GM23338 (cell line): Measurements from ENCODE around the gene MAP3K8. TPM values are rescaled to one million over a fixed set of nuclear protein-coding genes. Genes with fewer than 3 reads are reported as not detected.

ENCODE experiments used
- ATAC-seq: fragments of 200-7000 bp; cut with Tn5 transposase; 3 replicates; pipeline ENCODE4 v1.9.1; 2020
- DNase-seq: peaks from one replicate; pipeline ENCODE4 v3.0.0-alpha.2; 2015; ENCODE audit warnings: low spot score
- H2AFZ ChIP-seq: fragments of 200-600 bp; sonication (generic); 2 replicates; pipeline ENCODE4 v1.8.0; 2016; ENCODE audit warnings: antibody characterized with exemption, mild to moderate bottlenecking, moderate library complexity
- H3F3A ChIP-seq: fragments of 200-600 bp; sonication (generic); replicated peaks from 2 replicates; pipeline ENCODE4 v1.8.0; 2017; ENCODE audit warnings: antibody characterized with exemption, mixed run types, low read depth
- H3K27ac ChIP-seq: fragments of 200-600 bp; sonication (generic); 2 replicates; pipeline ENCODE4 v1.6.1; 2016; ENCODE audit warnings: low read depth
- H3K27me3 ChIP-seq: fragments of 200-600 bp; sonication (generic); 2 replicates; pipeline ENCODE4 v1.8.0; 2016; ENCODE audit warnings: mild to moderate bottlenecking, mixed run types, moderate library complexity; ENCODE audit not compliant: insufficient read depth
- H3K36me3 ChIP-seq: fragments of 200-600 bp; sonication (generic); 2 replicates; pipeline ENCODE4 v1.8.0; 2016; ENCODE audit warnings: mild to moderate bottlenecking; ENCODE audit not compliant: insufficient read depth
- H3K4me1 ChIP-seq: fragments of 200-600 bp; sonication (generic); 2 replicates; pipeline ENCODE4 v1.8.0; 2016; ENCODE audit warnings: mild to moderate bottlenecking, moderate library complexity; ENCODE audit not compliant: insufficient read depth
- H3K4me2 ChIP-seq: fragments of 200-600 bp; sonication (generic); 2 replicates; pipeline ENCODE4 v1.7.1; 2017; ENCODE audit warnings: mixed run types
- H3K4me3 ChIP-seq: fragments of 200-600 bp; sonication (generic); 2 replicates; pipeline ENCODE4 v1.6.1; 2016; ENCODE audit warnings: mixed run types
- H3K79me2 ChIP-seq: fragments of 200-600 bp; sonication (generic); replicated peaks from 2 replicates; pipeline ENCODE4 v1.8.0; 2017; ENCODE audit warnings: mild to moderate bottlenecking; ENCODE audit not compliant: insufficient read depth
- H3K9me2 ChIP-seq: fragments of 200-600 bp; sonication (generic); 2 replicates; pipeline ENCODE4 v1.8.0; 2017; ENCODE audit not compliant: insufficient read depth
- H4K20me1 ChIP-seq: fragments of 200-600 bp; sonication (generic); replicated peaks from 2 replicates; pipeline ENCODE4 v1.8.0; 2017; ENCODE audit warnings: mild to moderate bottlenecking; ENCODE audit not compliant: insufficient read depth
- H3K27ac Mint-ChIP-seq: 2 replicates; pipeline ENCODE4 v1.8.0; 2020; ENCODE audit warnings: inconsistent platforms, mild to moderate bottlenecking, moderate library complexity, mixed read lengths
- H3K27me3 Mint-ChIP-seq: 3 replicates; pipeline ENCODE4 v1.8.0; 2022; ENCODE audit warnings: low read depth, mild to moderate bottlenecking, moderate library complexity, mixed read lengths, inconsistent platforms; ENCODE audit not compliant: insufficient read depth, poor library complexity
- H3K36me3 Mint-ChIP-seq: 3 replicates; pipeline ENCODE4 v1.8.0; 2021; ENCODE audit warnings: low read depth, mild to moderate bottlenecking, inconsistent platforms, moderate library complexity, mixed read lengths
- H3K4me1 Mint-ChIP-seq: 3 replicates; pipeline ENCODE4 v1.8.0; 2020; ENCODE audit warnings: mild to moderate bottlenecking, inconsistent platforms, mixed read lengths
- H3K4me3 Mint-ChIP-seq: 3 replicates; pipeline ENCODE4 v1.8.0; 2021; ENCODE audit warnings: moderate library complexity, mild to moderate bottlenecking, inconsistent platforms, mixed read lengths
- H3K9me3 Mint-ChIP-seq: 3 replicates; pipeline ENCODE4 v1.8.0; 2020; ENCODE audit warnings: moderate library complexity, mild to moderate bottlenecking, inconsistent platforms, mixed read lengths
- CREB1 ChIP-seq: fragments of 250-450 bp; sonication (Bioruptor Pico); IDR thresholded peaks from 2 replicates; pipeline ENCODE4 v1.5.0; 2020; ENCODE audit warnings: low read depth, mild to moderate bottlenecking, moderate library complexity
- CTCF ChIP-seq, 2 experiments: fragments of 200-600 bp in 1 of 2; sonication (generic) in 1 of 2; conservative IDR thresholded peaks; 2 replicates each; pipeline versions ENCODE4 v1.5.1 to v1.6.1; 2016 to 2017; ENCODE audit warnings: antibody characterized with exemption in 2 of 2, low read depth in 2 of 2, mild to moderate bottlenecking in 2 of 2, moderate library complexity in 1 of 2
- EZH2 ChIP-seq: fragments of 200-600 bp; sonication (generic); IDR thresholded peaks from one replicate; pipeline ENCODE4 v1.8.0; 2017; ENCODE audit warnings: antibody characterized with exemption, mild to moderate bottlenecking, low read depth; ENCODE audit not compliant: unreplicated experiment
- EZH2phosphoT487 ChIP-seq: fragments of 200-600 bp; sonication (generic); IDR thresholded peaks from one replicate; pipeline ENCODE4 v1.8.1; 2018; ENCODE audit warnings: antibody characterized with exemption; ENCODE audit not compliant: unreplicated experiment
- JUNB ChIP-seq: IDR thresholded peaks from one replicate; pipeline ENCODE4 v1.6.1; 2016; ENCODE audit warnings: antibody characterized with exemption; ENCODE audit not compliant: unreplicated experiment
- NANOG ChIP-seq: IDR thresholded peaks from 2 replicates; pipeline ENCODE4 v1.6.1; 2016; ENCODE audit warnings: antibody characterized with exemption, borderline replicate concordance
- POLR2AphosphoS5 ChIP-seq: IDR thresholded peaks from 2 replicates; pipeline ENCODE4 v1.6.1; 2016; ENCODE audit warnings: antibody characterized with exemption, low read depth
- STAT1 ChIP-seq: IDR thresholded peaks from one replicate; pipeline ENCODE4 v1.6.1; 2016; ENCODE audit warnings: antibody characterized with exemption; ENCODE audit not compliant: unreplicated experiment
- ZNF114 ChIP-seq: fragments of 250-450 bp; sonication (Bioruptor Pico); IDR thresholded peaks from 2 replicates; pipeline ENCODE4 v1.5.0; 2020; ENCODE audit warnings: mild to moderate bottlenecking, moderate library complexity
- ZNF462 ChIP-seq: fragments of 250-450 bp; sonication (Bioruptor Pico); IDR thresholded peaks from 2 replicates; pipeline ENCODE4 v1.5.0; 2020; ENCODE audit warnings: mild to moderate bottlenecking, moderate library complexity
- polyA plus RNA-seq: library from polyadenylated mRNA; unstranded; fragments of >200 nt; fragmentation: Nextera tagmentation; extraction: Ambion mirVana; gene quantifications from 2 replicates; pipeline ENCODE4 v1.2.1, GENCODE V29; 2016
- total RNA-seq: library from RNA; depleted of rRNA; stranded (reverse); fragments of >200 nt; shearing (Covaris generic); gene quantifications from 2 replicates; pipeline ENCODE4 v1.2.3, GENCODE V29; 2014

MAP3K8 gene
- total and polyA plus RNA-seq, 2 experiments from 2014 or later = 3.5 to 5.0 TPM

- Histone ChIP-seq H3K4me3 (no peak overlapping the region), H3F3A (no peaks in the 10 kb centered on the region), H3K4me1 (no peaks in the 10 kb centered on the region), H3K4me2 (no peak overlapping the region), H2AFZ (peak overlapping the region; percentile 76; the same call in 1 of the 2 replicates), H3K36me3 (no peaks in the 10 kb centered on the region), H3K9me2 (no peaks in the 10 kb centered on the region), H3K79me2 (no peaks in the 10 kb centered on the region), H3K27ac (no peak overlapping the region), H4K20me1 (no peaks in the 10 kb centered on the region), H3K27me3 (no peaks in the 10 kb centered on the region)
- H3K36me3 Mint-ChIP-seq = no peaks in the 10 kb centered on the region
- H3K27me3 Mint-ChIP-seq = peaks cover 4% of the 10 kb centered on the region
- DNase-seq (peak; percentile 85), ATAC-seq (peak; percentile 99)
- peaks cover 6% of the 10 kb centered on the region; the same call in 2 of the 3 replicates for H3K4me1 Mint-ChIP-seq
- no peak overlapping the region; the same call in 2 of the 3 replicates for H3K4me3 Mint-ChIP-seq
- no peaks in the 10 kb centered on the region for H3K9me3 Mint-ChIP-seq
- H3K27ac Mint-ChIP-seq = no peak overlapping the region
- TF ChIP-seq JUNB (no peak), CTCF (conservative IDR thresholded peaks at IDR 0.05; ENCODE audit: low read depth in 2 of 2) (peak; percentile 72 to 99)
Measured at GRCh38 chr10:30392564-30392990, 41.4 kb upstream of the MAP3K8 start.

GRCh38 chr10:30396293-30396692 is 37.7 kb upstream of the MAP3K8 start:
- Mint-ChIP-seq H3K27me3 (peaks cover 4% of the 10 kb centered on the region), H3K36me3 (no peaks in the 10 kb centered on the region), H3K4me3 (no peak overlapping the region), H3K27ac (no peak overlapping the region), H3K9me3 (no peaks in the 10 kb centered on the region), H3K4me1 (peaks cover 6% of the 10 kb centered on the region; the same call in 2 of the 3 replicates)
- no peak overlapping the region for H3K4me3 ChIP-seq
- H3K36me3 ChIP-seq = no peaks in the 10 kb centered on the region
- no peaks in the 10 kb centered on the region for H3K79me2 ChIP-seq
- H2AFZ ChIP-seq = no peak overlapping the region
- no peaks in the 10 kb centered on the region for H3K27me3 ChIP-seq
- H3K9me2 ChIP-seq = no peaks in the 10 kb centered on the region
- DNase-seq (no peak), ATAC-seq (no peak)
- no peaks in the 10 kb centered on the region for H3F3A ChIP-seq
- no peak overlapping the region for H3K4me2 ChIP-seq
- H3K4me1 ChIP-seq = no peaks in the 10 kb centered on the region
- no peak for TF ChIP-seq STAT1
- H4K20me1 ChIP-seq = no peaks in the 10 kb centered on the region
- H3K27ac ChIP-seq = no peak overlapping the region

- no peaks in the 10 kb centered on the region for H3K36me3 Mint-ChIP-seq
- ATAC-seq = no peak
- Histone ChIP-seq H3K4me3 (no peak overlapping the region), H3K4me1 (no peaks in the 10 kb centered on the region), H3K4me2 (no peak overlapping the region), H3K9me2 (no peaks in the 10 kb centered on the region), H3K27me3 (no peaks in the 10 kb centered on the region), H3K27ac (no peak overlapping the region), H3K36me3 (no peaks in the 10 kb centered on the region), H3F3A (no peaks in the 10 kb centered on the region), H4K20me1 (no peaks in the 10 kb centered on the region), H3K79me2 (no peaks in the 10 kb centered on the region), H2AFZ (no peak overlapping the region)
- no peak overlapping the region for H3K4me3 Mint-ChIP-seq
- H3K27ac Mint-ChIP-seq = no peak overlapping the region
- H3K9me3 Mint-ChIP-seq = no peaks in the 10 kb centered on the region
- H3K27me3 Mint-ChIP-seq = peaks cover 4% of the 10 kb centered on the region
- no peak for DNase-seq
- H3K4me1 Mint-ChIP-seq = peaks cover 6% of the 10 kb centered on the region; the same call in 2 of the 3 replicates
- TF ChIP-seq ZNF114 (CRISPR knock-in tag) (no peak), STAT1 (no peak), EZH2 (no peak), ZNF462 (no peak), CREB1 (CRISPR knock-in tag) (no peak), POLR2AphosphoS5 (no peak), EZH2phosphoT487 (no peak), NANOG (no peak)
Measured at GRCh38 chr10:30396698-30397097, 37.3 kb upstream of the MAP3K8 start.
